ES-I3 (cell line): Measurements from ENCODE around the gene AKAP13.
"Not testable (repeated sequence)": the region's sequence is repeated elsewhere in the genome, so short reads cannot be mapped to it uniquely, and the experiment has no call there.

Source experiments
- H3K36me3 ChIP-seq: 2 replicates; pipeline ENCODE4 v1.6.1; 2013; ENCODE audit warnings: mild to moderate bottlenecking, low read length, control low read depth, moderate library complexity; ENCODE audit not compliant: insufficient read depth
- H3K4me1 ChIP-seq: 2 replicates; pipeline ENCODE4 v1.6.1; 2013; ENCODE audit warnings: mild to moderate bottlenecking, control low read depth, low read length; ENCODE audit not compliant: insufficient read depth
- H3K9ac ChIP-seq: 2 replicates; pipeline ENCODE4 v1.6.1; 2013; ENCODE audit warnings: low read depth, mild to moderate bottlenecking, low read length, moderate library complexity
- H3K9me3 ChIP-seq: 2 replicates; pipeline ENCODE4 v1.6.1; 2013; ENCODE audit warnings: mild to moderate bottlenecking, low read length, moderate library complexity; ENCODE audit not compliant: control insufficient read depth, insufficient read depth

Gene AKAP13

GRCh38 chr15:85473455-85473854 is 93.1 kb downstream of the AKAP13 start:
- Histone ChIP-seq H3K4me1 (peaks cover 20% of the 10 kb centered on the region), H3K9me3 (no peaks in the 10 kb centered on the region), H3K9ac (no peak overlapping the region), H3K36me3 (no peaks in the 10 kb centered on the region)

- Histone ChIP-seq H3K9me3 (no peaks in the 10 kb centered on the region), H3K4me1 (peaks cover 33% of the 10 kb centered on the region), H3K36me3 (no peaks in the 10 kb centered on the region), H3K9ac (no peak overlapping the region)
These were observed 94.4 kb downstream of the AKAP13 start for GRCh38 chr15:85474700-85475316.

- Histone ChIP-seq H3K9ac (no peak overlapping the region), H3K4me1 (peaks cover 30% of the 10 kb centered on the region), H3K9me3 (no peaks in the 10 kb centered on the region), H3K36me3 (no peaks in the 10 kb centered on the region)
These were observed 94.9 kb downstream of the AKAP13 start for GRCh38 chr15:85475317-85475701.

GRCh38 chr15:85475711-85476110 is 95.3 kb downstream of the AKAP13 start:
- H3K9me3 ChIP-seq = no peaks in the 10 kb centered on the region
- no peaks in the 10 kb centered on the region for H3K36me3 ChIP-seq
- H3K4me1 ChIP-seq = peaks cover 26% of the 10 kb centered on the region
- H3K9ac ChIP-seq = no peak overlapping the region

GRCh38 chr15:85477061-85477460 is 96.7 kb downstream of the AKAP13 start:
- peaks cover 29% of the 10 kb centered on the region for H3K4me1 ChIP-seq
- no peak overlapping the region for H3K9ac ChIP-seq
- H3K9me3 ChIP-seq = no peaks in the 10 kb centered on the region
- H3K36me3 ChIP-seq = no peaks in the 10 kb centered on the region

GRCh38 chr15:85477730-85478129 is 97.3 kb downstream of the AKAP13 start:
- no peak overlapping the region for H3K9ac ChIP-seq
- H3K9me3 ChIP-seq = no peaks in the 10 kb centered on the region
- H3K4me1 ChIP-seq = peaks cover 36% of the 10 kb centered on the region
- H3K36me3 ChIP-seq = no peaks in the 10 kb centered on the region

GRCh38 chr15:85479071-85479647 is 98.8 kb downstream of the AKAP13 start:
- Histone ChIP-seq H3K9me3 (no peaks in the 10 kb centered on the region), H3K36me3 (no peaks in the 10 kb centered on the region), H3K4me1 (peaks cover 40% of the 10 kb centered on the region), H3K9ac (no peak overlapping the region)

GRCh38 chr15:85480923-85481322 is 100.5 kb downstream of the AKAP13 start:
- peaks cover 40% of the 10 kb centered on the region for H3K4me1 ChIP-seq
- no peak overlapping the region for H3K9ac ChIP-seq
- H3K9me3 ChIP-seq = no peaks in the 10 kb centered on the region
- H3K36me3 ChIP-seq = no peaks in the 10 kb centered on the region

- not testable (repeated sequence) for H3K9me3 ChIP-seq, H3K9ac ChIP-seq, H3K36me3 ChIP-seq
- H3K4me1 ChIP-seq = peaks cover 40% of the 10 kb centered on the region
These were observed 101.1 kb downstream of the AKAP13 start for GRCh38 chr15:85481543-85481942.

GRCh38 chr15:85482894-85483293 is 102.5 kb downstream of the AKAP13 start:
- H3K9ac ChIP-seq = no peak overlapping the region
- H3K4me1 ChIP-seq = peaks cover 37% of the 10 kb centered on the region

GRCh38 chr15:85483955-85484354 is 103.6 kb downstream of the AKAP13 start:
- H3K36me3 ChIP-seq, H3K9ac ChIP-seq, H3K9me3 ChIP-seq: not testable (repeated sequence)
- H3K4me1 ChIP-seq = peaks cover 29% of the 10 kb centered on the region

More at GRCh38 chr15:85482894-85483293, 102.5 kb downstream of the AKAP13 start:
- H3K36me3 ChIP-seq = no peaks in the 10 kb centered on the region; the same call in 1 of the 2 replicates
- no peaks in the 10 kb centered on the region for H3K9me3 ChIP-seq

- H3K4me1 ChIP-seq = peaks cover 21% of the 10 kb centered on the region
- not testable (repeated sequence) for H3K36me3 ChIP-seq, H3K9me3 ChIP-seq, H3K9ac ChIP-seq
These were observed 104.5 kb downstream of the AKAP13 start for GRCh38 chr15:85484923-85485322.

GRCh38 chr15:85485956-85486567 is 105.7 kb downstream of the AKAP13 start:
- Histone ChIP-seq H3K36me3 (no peaks in the 10 kb centered on the region; the same call in 1 of the 2 replicates), H3K9ac (no peak overlapping the region), H3K4me1 (peaks cover 21% of the 10 kb centered on the region), H3K9me3 (no peaks in the 10 kb centered on the region)

GRCh38 chr15:85487796-85488195 is 107.4 kb downstream of the AKAP13 start:
- H3K36me3 ChIP-seq, H3K9me3 ChIP-seq, H3K9ac ChIP-seq, H3K4me1 ChIP-seq: not testable (repeated sequence)

GRCh38 chr15:85488997-85489396 is 108.6 kb downstream of the AKAP13 start:
- Histone ChIP-seq H3K9ac (no peak overlapping the region), H3K36me3 (no peaks in the 10 kb centered on the region; the same call in 1 of the 2 replicates), H3K9me3 (no peaks in the 10 kb centered on the region), H3K4me1 (peaks cover 3% of the 10 kb centered on the region; the same call in 1 of the 2 replicates)
